Large intestine (tissue), 3 donors: ENCODE data around the gene CKB. TPM values are rescaled to one million over a fixed set of nuclear protein-coding genes. Genes with fewer than 3 reads are reported as not detected.

ENCODE experiments used
- DNase-seq, 2 donors: peaks; one replicate each; pipeline versions ENCODE4 v3.0.0 to v3.0.0-alpha.2; 2013
- H3K27ac ChIP-seq: one replicate; pipeline ENCODE4 v1.5.1; 2013; ENCODE audit warnings: low read length
- H3K27me3 ChIP-seq: 2 replicates; pipeline ENCODE4 v1.6.1; 2013; ENCODE audit warnings: low read length; ENCODE audit not compliant: control insufficient read depth, insufficient read depth
- H3K36me3 ChIP-seq: 2 replicates; pipeline ENCODE4 v1.6.1; 2013; ENCODE audit warnings: low read length; ENCODE audit not compliant: control insufficient read depth, insufficient read depth
- H3K4me1 ChIP-seq: one replicate; pipeline ENCODE4 v1.6.1; 2013; ENCODE audit warnings: low read length; ENCODE audit not compliant: control insufficient read depth, insufficient read depth
- H3K4me3 ChIP-seq: one replicate; pipeline ENCODE4 v1.5.1; 2013; ENCODE audit warnings: low read length
- H3K9me3 ChIP-seq: one replicate; pipeline ENCODE4 v1.6.1; 2013; ENCODE audit warnings: mild to moderate bottlenecking, low read depth, low read length, moderate library complexity; ENCODE audit not compliant: control insufficient read depth
- WGBS: methylation state at CpG from one replicate; pipeline ENCODE4 v1.1.5; 2013; ENCODE audit warnings: low lambda C conversion rate; ENCODE audit not compliant: insufficient coverage; 5-methylcytosine and 5-hydroxymethylcytosine counted together
- polyA plus RNA-seq: library from polyadenylated mRNA; unstranded; fragments of 120-200 nt; gene quantifications from one replicate; pipeline ENCODE4 v1.2.1, GENCODE V29; 2013

The CKB gene
- polyA plus RNA-seq, 1 donor = 326 TPM

GRCh38 chr14:103537175-103537990 lies 14.8 kb upstream of the CKB start:
- Histone ChIP-seq H3K4me1 (peaks cover 38% of the 10 kb centered on the region), H3K27ac (no peak overlapping the region), H3K4me3 (no peak overlapping the region), H3K9me3 (peaks cover 3% of the 10 kb centered on the region), H3K27me3 (no peaks in the 10 kb centered on the region), H3K36me3 (peaks cover 24% of the 10 kb centered on the region)
- no peak for DNase-seq
- no CpG with 5 or more reads among the region's 18 CpGs for WGBS

GRCh38 chr14:103536693-103537092 lies 14.1 kb upstream of the CKB start:
- no peak overlapping the region for H3K4me3 ChIP-seq
- H3K4me1 ChIP-seq = peaks cover 34% of the 10 kb centered on the region
- H3K36me3 ChIP-seq = peaks cover 25% of the 10 kb centered on the region
- H3K9me3 ChIP-seq = peaks cover 3% of the 10 kb centered on the region
- H3K27ac ChIP-seq = no peak overlapping the region
- H3K27me3 ChIP-seq = no peaks in the 10 kb centered on the region
- WGBS = no CpG with 5 or more reads among the region's 9 CpGs
- DNase-seq = no peak

GRCh38 chr14:103535891-103536565 lies 13.4 kb upstream of the CKB start:
- Histone ChIP-seq H3K4me1 (peaks cover 30% of the 10 kb centered on the region), H3K9me3 (peaks cover 3% of the 10 kb centered on the region), H3K4me3 (no peak overlapping the region), H3K36me3 (peaks cover 30% of the 10 kb centered on the region), H3K27me3 (no peaks in the 10 kb centered on the region), H3K27ac (no peak overlapping the region)
- DNase-seq = no peak
- WGBS = no CpG with 5 or more reads among the region's 11 CpGs

GRCh38 chr14:103535081-103535890 lies 12.7 kb upstream of the CKB start:
- peaks cover 33% of the 10 kb centered on the region for H3K36me3 ChIP-seq
- H3K4me1 ChIP-seq = peaks cover 29% of the 10 kb centered on the region
- no CpG with 5 or more reads among the region's 21 CpGs for WGBS
- peaks cover 3% of the 10 kb centered on the region for H3K9me3 ChIP-seq
- no peaks in the 10 kb centered on the region for H3K27me3 ChIP-seq
- H3K4me3 ChIP-seq = no peak overlapping the region
- DNase-seq = no peak
- peak overlapping the region; percentile 38 for H3K27ac ChIP-seq

GRCh38 chr14:103534576-103535061 lies 12.0 kb upstream of the CKB start:
- Histone ChIP-seq H3K4me3 (no peak overlapping the region), H3K4me1 (peaks cover 36% of the 10 kb centered on the region), H3K27me3 (no peaks in the 10 kb centered on the region), H3K36me3 (peaks cover 35% of the 10 kb centered on the region), H3K27ac (peak overlapping the region; percentile 38), H3K9me3 (peaks cover 6% of the 10 kb centered on the region)
- WGBS = no CpG with 5 or more reads among the region's 22 CpGs
- DNase-seq = no peak

- H3K27me3 ChIP-seq = no peaks in the 10 kb centered on the region
- WGBS = no CpG with 5 or more reads among the region's 25 CpGs
- peaks cover 6% of the 10 kb centered on the region for H3K9me3 ChIP-seq
- H3K4me3 ChIP-seq = no peak overlapping the region
- peaks cover 39% of the 10 kb centered on the region for H3K4me1 ChIP-seq
- DNase-seq = no peak
- H3K27ac ChIP-seq = peak overlapping the region; percentile 78
- H3K36me3 ChIP-seq = peaks cover 35% of the 10 kb centered on the region
These were observed 11.5 kb upstream of the CKB start for GRCh38 chr14:103533999-103534575.

GRCh38 chr14:103533137-103533998 lies 10.7 kb upstream of the CKB start:
- H3K27ac ChIP-seq = peak overlapping the region; percentile 78
- peaks cover 35% of the 10 kb centered on the region for H3K36me3 ChIP-seq
- peaks cover 43% of the 10 kb centered on the region for H3K4me1 ChIP-seq
- H3K9me3 ChIP-seq = peaks cover 8% of the 10 kb centered on the region
- no CpG with 5 or more reads among the region's 23 CpGs for WGBS
- no peaks in the 10 kb centered on the region for H3K27me3 ChIP-seq
- peak in 1 of 2 donors; percentile 41 for DNase-seq
- H3K4me3 ChIP-seq = no peak overlapping the region

GRCh38 chr14:103532216-103533136 lies 9.8 kb upstream of the CKB start:
- H3K4me1 ChIP-seq = peaks cover 52% of the 10 kb centered on the region
- peak overlapping the region; percentile 78 for H3K27ac ChIP-seq
- WGBS = no CpG with 5 or more reads among the region's 32 CpGs
- peaks cover 35% of the 10 kb centered on the region for H3K36me3 ChIP-seq
- no peak for DNase-seq
- H3K27me3 ChIP-seq = no peaks in the 10 kb centered on the region
- peaks cover 8% of the 10 kb centered on the region for H3K9me3 ChIP-seq
- no peak overlapping the region for H3K4me3 ChIP-seq
